ENCODE results near the gene RYR2.

RYR2 gene

DNA sequence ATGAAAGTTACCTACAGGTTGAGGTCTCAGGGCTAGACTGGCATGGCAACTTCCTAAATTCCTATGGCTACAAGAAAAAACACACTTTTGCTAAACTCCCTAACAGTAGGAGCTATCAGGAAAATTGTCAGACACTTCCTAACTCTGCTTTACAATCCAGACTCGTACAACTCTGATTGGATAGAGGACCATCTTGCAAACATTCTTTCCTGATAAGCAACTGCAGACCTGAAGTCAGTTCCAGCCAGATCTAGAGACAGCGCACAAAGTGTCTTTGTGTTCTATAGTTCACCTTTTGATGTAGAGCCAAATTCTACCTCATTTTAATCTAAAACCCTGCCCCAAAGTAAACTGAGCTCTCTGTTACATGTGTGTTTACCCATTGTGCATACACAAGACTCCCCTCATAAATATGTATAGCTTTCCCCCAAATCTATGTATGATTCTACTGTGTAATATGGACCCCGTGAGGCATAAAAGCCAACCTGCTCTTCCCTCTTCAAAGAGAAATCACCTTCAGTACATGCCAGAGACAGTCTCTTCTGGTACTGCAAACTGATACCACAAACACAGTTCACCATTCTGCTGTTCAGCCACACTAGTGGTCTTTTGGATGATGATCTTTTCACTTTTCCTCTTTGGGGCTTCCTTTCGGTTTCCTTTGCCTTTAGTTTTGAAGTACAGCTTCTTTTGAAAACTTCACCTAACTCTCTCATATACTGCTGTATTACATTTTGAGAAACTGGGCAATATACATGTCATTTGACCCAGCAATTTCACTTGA is 827.0 kb downstream of the RYR2 start:
- no peak for DNase-seq

DNA sequence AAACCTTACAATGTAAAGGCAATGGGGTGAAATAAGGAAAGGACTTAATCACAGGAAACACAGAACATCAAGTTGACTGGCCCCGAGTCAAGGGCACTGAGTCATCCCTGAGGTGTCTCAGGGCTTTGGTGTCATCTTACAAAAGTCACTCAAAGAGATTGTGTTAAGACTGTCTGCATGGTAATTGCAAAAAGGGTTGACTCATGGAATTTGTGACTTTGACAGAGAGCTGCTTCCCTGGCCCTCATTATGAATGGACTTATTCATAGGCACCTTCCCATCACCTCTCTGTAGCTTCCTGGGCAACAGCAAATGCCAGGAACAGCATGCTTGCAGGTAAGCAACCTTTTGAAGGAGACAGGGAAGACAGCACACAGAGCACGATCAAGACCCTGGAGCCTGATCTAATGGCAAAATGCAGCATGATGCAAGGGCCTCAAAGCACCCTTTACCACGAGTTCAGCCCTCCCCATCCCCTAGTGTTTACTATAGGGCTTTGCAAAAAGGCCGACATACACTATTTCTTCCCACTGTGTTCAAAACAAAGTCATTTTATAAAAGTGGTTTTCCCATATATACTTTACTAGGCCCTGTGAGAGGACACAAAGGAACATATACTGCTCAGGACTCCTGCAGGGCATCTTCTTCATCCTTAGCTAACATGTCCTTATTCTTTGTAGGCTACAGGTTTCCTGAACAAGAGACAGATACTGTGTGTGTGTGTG is 831.7 kb downstream of the RYR2 start:
- DNase-seq, result no peak

- no peak for DNase-seq
Measured at GRCh38 chr1:237875291-237875690, 833.3 kb downstream of the RYR2 start.

GRCh38 chr1:237877631-237878030 is 835.6 kb downstream of the RYR2 start:
- no peak for DNase-seq

- no peak for DNase-seq
Measured at GRCh38 chr1:237878406-237878805, 836.4 kb downstream of the RYR2 start.

DNA sequence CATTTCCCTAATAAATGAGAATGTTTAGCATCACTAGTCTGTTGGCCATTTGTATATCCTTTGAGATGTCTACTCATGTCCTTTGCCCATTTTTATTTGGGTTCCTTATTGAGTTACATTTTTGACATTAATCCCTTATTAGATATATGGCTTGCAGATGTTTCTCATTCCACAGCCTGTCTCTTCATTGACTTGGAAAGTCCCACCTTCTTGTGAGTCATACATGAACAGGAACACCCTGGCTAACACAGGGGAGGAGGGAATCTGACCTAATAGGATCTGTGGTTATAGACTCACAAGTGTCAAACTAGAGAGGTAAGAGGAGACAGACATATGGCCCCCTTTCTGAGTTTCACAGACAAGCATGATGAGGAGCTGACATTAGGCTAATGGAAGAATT is 837.2 kb downstream of the RYR2 start:
- DNase-seq, result no peak

Measured in C1 segment of cervical spinal cord (tissue), 14 donors.